ENCODE data around the gene SMARCA2. TPM values are rescaled to one million over a fixed set of nuclear protein-coding genes. Genes with fewer than 3 reads are reported as not detected.

SMARCA2 gene
- total RNA-seq, 4 donors from 2014 or later, result 84.8 to 164 (median 91.6) TPM

DNA sequence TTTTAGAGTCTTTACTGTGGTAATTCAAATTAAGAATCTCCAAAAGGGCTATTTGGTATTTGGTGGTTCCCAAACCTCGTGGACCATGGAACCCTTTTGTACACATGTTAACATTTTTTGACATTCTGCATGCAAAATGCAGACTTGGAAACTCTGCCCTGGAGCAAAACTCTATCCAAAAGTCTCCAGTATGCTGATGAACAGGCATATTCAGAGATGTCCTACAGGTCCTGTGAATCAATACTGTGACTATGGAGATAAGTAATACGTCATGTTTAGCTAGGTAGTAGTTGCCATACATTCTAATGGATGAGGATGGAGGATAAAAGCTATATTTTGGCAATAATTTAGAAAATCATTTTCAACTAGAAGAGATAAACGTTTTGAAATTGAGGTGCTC is 218.1 kb downstream of the SMARCA2 start:
- no peak for ATAC-seq (ENCODE audit: low FRiP score)
- no peak for DNase-seq (ENCODE audit: low spot score)
- TF ChIP-seq, protein P1, sequence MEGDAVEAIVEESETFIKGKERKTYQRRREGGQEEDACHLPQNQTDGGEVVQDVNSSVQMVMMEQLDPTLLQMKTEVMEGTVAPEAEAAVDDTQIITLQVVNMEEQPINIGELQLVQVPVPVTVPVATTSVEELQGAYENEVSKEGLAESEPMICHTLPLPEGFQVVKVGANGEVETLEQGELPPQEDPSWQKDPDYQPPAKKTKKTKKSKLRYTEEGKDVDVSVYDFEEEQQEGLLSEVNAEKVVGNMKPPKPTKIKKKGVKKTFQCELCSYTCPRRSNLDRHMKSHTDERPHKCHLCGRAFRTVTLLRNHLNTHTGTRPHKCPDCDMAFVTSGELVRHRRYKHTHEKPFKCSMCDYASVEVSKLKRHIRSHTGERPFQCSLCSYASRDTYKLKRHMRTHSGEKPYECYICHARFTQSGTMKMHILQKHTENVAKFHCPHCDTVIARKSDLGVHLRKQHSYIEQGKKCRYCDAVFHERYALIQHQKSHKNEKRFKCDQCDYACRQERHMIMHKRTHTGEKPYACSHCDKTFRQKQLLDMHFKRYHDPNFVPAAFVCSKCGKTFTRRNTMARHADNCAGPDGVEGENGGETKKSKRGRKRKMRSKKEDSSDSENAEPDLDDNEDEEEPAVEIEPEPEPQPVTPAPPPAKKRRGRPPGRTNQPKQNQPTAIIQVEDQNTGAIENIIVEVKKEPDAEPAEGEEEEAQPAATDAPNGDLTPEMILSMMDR (IDR thresholded peaks at IDR 0.05), result no peak

DNA sequence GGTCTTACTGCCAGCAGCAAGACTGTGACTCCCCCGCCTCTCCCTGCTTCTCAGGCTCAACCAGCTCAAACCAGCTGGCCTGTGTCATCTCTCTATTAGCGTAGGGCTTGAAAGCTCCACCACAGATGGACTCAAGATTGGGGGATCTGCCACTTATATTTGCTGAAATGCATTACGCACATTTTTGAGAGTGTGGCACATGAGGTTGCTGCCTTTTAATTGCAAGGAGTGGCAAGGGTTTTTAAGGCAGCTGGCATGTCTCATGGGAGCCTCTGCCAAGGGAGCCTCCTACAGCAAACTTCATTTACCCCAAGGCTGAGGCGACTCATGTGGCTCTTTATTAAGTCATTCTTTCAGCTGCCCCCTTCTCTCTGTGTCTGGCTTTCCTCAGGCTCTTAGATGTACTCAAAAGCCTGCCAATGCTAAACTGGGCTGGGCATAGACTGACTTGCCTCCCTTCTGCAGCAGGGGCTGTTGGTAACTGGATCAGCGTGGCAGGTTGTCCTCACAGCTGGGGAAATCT is 219.3 kb downstream of the SMARCA2 start:
- ATAC-seq (ENCODE audit: low FRiP score) (no peak), DNase-seq (ENCODE audit: low spot score) (no peak)
- TF ChIP-seq, protein P1 (IDR thresholded peaks at IDR 0.05), result no peak

DNA sequence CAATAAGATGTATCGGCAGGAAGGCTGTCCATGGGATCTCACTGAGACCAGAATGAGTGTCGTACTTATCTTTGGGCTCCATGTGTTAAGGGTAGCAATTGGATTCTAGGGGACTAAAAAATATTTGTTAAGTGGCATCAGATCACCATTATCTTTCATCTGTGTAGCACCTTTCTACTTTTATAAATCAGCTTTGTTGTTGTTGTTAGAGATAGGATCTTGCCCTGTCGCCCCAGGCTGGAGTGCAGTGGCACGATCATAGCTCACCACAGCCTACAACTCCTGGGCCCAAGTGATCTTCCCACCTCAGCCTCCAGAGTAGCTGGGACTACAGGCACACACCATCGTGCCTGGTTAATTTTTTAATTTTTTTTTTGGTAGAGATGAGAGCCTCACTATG is 220.5 kb downstream of the SMARCA2 start:
- no peak for DNase-seq (ENCODE audit: low spot score)
- ATAC-seq (ENCODE audit: low FRiP score), result no peak
- TF ChIP-seq, protein P1 (IDR thresholded peaks at IDR 0.05), result no peak

DNA sequence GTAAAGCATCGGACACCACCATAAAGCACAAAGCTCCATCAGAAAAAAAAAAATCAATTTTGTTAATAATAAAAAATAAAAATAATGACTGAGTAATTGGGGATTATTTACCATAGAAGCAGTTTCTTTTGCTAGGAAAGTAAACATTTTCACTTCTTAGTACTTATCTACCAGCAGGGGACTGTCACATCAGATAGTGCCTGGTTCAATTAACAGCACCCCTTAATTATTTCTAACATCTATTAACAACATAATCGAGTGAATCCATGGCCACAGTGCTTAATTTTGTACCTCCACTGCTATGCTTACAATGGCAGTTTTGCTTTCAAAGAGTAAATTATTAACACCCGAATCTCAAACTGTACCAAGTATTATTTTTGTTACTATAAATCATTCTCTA is 221.7 kb downstream of the SMARCA2 start:
- TF ChIP-seq, protein P1 (IDR thresholded peaks at IDR 0.05), result no peak
- ATAC-seq (ENCODE audit: low FRiP score) (no peak), DNase-seq (ENCODE audit: low spot score) (no peak)

DNA sequence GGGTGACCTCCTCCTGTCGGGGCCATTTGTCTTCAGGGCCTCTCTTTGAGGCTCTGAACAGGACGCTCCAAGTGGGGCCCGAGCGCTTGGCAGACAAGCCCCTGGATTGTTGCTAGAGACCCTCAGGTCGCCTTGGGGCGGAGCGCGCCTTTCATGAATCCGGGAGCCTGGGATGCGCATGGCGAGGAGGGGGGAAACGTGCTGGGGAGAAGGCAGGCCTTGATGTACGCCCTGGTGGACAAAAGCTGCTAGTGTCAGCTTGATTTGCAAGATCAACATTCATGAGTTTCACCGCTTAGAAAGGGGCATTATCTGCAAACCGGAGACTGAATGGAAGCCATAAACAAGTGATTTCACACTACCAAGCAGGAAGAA is 226.3 kb downstream of the SMARCA2 start:
- ATAC-seq (ENCODE audit: low FRiP score), result no peak
- no peak for DNase-seq (ENCODE audit: low spot score)
- TF ChIP-seq, protein P1 (IDR thresholded peaks at IDR 0.05), result no peak

DNA sequence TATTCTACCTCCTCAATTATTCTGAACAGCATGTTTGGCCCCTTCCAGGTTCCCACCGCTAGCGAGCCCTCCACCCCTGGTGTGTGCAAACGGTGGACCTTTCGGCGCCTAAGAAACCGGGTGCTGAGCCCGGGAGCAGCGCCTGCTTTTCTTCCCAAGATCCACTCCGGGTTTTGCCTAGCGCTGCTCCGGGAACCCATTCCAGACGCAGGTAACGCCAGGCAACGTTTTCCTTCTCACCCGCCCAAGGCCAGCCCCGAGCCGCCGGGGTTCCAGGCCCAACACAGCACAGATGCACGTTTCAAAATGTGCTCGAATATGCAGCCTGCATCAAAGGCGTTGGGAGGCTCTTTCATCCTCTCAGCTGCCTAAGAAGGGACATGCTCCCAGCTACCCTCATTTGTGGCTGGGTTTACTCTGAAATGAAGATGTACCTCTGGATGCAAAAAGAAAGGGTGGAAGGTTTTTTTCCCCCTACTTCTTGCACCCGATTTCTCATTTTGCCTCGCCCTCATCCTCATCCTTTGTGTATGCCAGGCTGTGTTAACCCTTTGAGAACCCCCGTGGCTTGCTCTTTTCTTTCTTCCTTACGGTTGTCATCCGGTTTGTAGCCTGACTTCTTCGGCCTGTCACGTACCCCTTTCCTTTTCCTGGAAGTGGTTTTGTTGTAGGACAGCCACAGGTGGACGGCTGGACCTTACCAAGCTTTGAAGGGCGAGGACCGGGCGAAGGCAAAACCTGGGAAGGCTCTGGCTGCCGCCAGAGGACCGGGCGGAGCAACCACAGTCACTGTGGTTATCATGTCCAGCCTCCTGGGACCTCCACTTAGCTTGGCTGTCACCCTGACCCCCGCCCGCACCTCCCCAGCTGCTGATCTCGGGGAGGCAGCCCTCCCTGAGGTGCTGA is 226.9 kb downstream of the SMARCA2 start:
- peak; percentile 89 for ATAC-seq (ENCODE audit: low FRiP score)
- DNase-seq (ENCODE audit: low spot score), result peak; percentile 50
- TF ChIP-seq, protein P1 (IDR thresholded peaks at IDR 0.05), result no peak

Measured in omental fat pad (tissue), 4 donors.